ENCODE measurements around the gene AKAP8. TPM values are rescaled to one million over a fixed set of nuclear protein-coding genes. Genes with fewer than 3 reads are reported as not detected.
"Not testable (repeated sequence)": the region's sequence is repeated elsewhere in the genome, so short reads cannot be mapped to it uniquely, and the experiment has no call there.

Gene AKAP8
- 10 to 100 TPM; 22.7 to 25.0 (median 24.9) TPM for polyA plus RNA-seq (ENCODE audit: insufficient read length in 3 of 3)

DNA sequence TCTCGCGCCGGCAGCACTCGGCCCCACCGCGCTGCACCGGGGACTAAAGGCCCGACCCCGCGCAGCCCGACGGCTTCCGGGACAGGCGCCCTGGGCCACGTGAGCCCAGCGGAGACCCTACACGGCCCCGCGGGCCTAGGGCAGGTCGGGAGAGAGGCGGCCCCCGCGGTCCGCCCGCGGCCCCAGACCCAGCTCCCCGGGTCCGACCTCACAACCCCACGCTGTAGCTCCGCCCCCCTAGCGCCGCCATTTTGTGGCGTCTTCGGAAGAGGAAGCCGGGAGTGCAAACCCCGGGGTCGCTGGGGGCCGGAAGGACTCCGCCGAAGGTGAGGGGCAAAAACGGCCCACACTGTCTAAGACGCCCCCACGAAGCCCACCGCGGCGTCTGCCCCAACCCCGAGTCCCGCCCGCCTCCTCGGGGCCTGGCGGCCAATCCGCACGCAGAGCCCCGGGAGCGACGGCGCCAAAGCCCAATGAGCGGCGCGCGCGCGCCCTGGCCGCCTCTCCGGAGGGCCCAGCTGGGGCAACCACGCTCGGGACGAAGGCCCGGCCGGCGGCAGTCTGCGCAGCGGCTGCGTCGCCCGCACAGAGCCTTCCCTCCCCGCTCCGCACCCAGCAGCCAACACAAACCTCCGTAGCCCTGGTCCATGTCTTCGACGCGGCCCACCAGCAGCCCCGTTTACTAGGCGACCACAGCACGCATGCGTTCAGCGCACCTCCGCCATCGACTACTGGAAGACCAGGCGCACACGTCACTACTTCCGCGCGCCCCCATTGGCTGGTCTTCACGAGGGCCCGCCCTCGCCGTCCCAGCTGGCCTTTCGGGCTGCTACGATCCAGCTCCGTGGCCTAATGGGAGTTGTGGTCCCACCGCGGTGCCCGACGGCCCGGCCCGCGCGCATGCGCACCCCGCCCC, at the start of gene AKAP8:
TSS of gene AKAP8 (minus strand) at position 705 of the 916 bp plus-strand sequence. CDS start at position 649, 56 bp downstream.
- peak; percentile 92 to 98 (median 96) for DNase-seq (ENCODE audit: low read depth in 3 of 3, low spot score in 2 of 3)

DNA sequence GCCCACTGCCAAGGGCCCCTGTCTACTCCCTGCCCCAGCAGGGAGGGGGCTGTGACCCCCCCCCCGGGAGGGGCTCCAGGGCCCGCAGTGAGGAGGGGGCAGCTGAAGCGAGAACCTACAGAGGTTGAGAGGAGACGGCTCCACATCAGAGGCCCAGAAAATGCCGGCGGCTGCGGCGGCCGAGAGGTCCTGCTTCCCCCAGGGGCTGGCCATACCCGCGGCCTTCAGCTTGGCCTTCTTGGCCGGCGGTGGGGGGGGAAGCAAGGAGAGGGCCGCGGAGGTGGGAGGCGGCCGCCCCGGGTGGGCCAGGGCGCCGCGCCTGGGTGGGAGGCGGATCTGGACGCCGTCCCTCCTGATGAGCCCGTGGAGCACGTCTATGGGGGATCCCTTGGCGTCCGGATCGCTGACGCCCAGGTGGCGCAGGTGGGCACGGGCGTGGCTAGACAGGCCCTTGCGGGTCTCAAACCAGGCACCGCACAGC, 48.4 kb upstream of the AKAP8 start:
- DNase-seq (ENCODE audit: low read depth in 3 of 3, low spot score in 2 of 3) = no peak

DNA sequence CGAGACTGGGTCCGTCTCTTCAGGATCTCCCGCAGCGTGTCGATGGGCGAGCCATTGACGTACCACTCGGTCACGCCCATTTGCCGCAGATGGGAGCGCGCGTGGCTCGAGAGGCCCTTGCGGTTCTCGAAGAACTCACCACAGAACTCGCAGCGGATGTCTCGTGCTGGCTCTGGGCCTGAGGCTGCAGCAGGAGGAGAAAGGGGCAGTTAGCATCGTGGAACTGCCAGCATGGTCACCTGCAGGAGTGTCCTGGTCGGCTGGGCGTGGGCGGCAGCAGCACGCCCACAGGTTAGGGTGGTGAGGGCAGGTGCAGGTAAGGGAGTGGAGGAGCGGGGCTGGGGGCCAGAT, 47.7 kb upstream of the AKAP8 start:
- DNase-seq (ENCODE audit: low read depth in 3 of 3, low spot score in 2 of 3) = no peak

DNA sequence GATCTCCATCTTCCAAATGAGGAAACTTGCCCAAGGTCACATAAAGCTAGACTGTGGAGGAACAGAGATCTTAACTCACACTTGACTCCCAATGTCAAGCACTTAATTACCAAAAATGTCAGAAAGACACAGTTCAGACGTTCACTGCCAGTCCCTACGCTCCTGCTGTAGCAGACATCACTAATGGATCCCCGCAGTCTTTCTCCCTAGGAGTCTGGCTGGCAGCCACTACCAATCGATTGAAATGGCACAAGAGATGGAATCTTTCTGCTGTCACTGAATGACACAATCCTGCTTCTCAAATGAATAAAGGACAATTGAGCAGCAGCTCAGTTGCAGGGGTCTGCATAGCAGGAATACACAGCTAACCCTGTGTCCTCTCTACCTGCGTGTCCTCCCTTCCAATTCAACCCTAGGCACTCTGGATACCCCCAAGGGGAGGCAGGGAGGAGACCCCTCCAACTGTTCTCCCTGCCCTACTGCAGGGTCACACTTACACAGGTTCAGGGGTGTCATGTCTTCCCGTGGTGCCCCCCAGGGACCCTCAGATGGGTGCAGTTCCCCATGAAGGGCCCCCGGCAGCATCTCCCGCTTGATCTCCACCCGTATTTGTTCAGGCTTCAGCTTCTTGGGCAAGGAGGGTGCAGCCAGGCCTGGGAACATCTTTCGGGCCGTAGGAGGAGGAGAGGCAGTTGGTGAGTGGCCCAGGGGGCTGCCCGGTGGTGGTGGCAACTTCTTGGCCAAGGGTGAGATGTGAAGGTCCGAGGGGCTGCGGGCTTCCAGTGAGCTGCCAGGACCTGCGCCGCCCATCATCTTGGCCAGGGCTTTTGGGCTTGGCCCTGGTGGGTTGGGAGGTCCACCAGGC, 47.1 kb upstream of the AKAP8 start:
- no peak for DNase-seq (ENCODE audit: low read depth in 3 of 3, low spot score in 2 of 3)

DNA sequence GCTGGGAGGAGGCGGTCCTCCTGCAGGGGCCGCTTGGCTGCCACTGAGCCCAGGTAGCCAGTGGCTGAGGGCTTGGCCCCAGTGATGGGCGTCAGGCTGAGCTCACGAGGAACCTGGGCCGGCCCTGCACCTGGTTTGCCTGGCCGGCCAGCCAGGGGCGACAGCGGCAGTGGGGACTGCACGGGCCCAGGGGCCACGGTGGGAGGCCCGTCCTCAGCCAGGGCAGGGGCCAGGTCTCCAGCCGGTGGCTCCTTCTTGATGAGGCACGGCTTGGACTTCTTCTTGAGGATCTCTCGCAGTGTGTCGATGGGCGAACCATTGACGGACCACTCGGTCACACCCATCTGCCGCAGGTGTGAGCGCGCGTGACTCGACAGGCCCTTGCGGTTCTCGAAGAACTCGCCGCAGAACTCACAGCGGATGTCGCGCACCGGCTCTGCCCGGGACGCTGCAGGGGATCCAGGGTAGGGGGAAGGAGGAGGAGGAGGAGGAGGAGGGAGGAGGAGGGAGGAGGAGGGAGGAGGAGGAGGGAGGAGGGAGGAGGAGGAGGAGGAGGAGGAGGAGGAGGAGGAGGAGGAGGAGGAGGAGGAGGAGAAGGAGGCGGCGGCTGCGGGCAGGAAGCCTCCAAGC, 45.8 kb upstream of the AKAP8 start:
- no peak for DNase-seq (ENCODE audit: low read depth in 3 of 3, low spot score in 2 of 3)

DNA sequence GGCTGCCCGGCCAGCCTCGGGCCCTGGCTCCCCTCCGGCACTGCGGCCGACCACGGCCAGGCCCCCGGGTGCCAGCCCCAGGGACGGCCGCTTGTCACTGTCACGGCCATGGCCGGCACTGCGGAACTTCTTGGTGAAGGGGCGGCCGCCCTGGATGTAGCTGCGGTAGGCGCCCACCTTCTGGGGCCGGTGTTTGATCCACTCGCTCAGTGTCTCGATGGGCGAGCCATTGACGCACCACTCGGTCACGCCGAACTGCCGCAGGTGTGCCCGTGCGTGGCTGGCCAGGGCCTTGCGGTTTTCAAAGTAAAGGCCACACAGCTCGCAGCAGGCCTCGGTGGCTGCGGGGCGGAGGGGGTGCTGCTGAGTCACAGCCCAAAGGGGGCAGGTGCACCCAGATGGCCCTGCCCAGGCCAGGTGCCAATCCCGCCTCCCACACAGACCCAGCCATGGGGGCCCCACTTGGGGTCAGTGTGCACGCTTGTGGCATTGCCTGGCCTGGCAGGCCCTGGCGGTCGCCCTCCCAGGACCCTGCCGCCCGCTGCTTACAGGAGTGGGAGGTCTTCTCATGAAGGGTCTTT, 45.2 kb upstream of the AKAP8 start:
- DNase-seq (ENCODE audit: low read depth in 3 of 3, low spot score in 2 of 3) = no peak

DNA sequence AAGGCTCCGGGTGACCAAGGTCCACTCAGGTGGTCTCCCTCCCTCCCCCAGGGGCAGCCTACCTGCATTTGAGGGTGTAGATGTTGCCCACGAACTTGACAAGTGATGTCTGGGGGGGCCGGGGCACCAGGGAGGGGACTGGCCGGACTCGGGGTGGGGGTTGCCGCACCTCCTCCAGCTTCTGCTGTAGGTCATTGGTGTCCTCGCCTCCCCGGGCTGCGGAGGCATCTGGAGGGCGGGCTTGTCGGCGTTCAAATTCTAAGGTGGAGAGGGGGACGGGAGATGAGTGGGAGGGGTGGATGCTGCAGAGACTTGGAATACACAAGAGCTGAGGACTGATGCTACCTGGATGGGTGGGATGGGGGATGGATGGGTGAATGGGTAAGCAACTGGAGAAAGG, 44.5 kb upstream of the AKAP8 start:
- no peak for DNase-seq (ENCODE audit: low read depth in 3 of 3, low spot score in 2 of 3)

DNA sequence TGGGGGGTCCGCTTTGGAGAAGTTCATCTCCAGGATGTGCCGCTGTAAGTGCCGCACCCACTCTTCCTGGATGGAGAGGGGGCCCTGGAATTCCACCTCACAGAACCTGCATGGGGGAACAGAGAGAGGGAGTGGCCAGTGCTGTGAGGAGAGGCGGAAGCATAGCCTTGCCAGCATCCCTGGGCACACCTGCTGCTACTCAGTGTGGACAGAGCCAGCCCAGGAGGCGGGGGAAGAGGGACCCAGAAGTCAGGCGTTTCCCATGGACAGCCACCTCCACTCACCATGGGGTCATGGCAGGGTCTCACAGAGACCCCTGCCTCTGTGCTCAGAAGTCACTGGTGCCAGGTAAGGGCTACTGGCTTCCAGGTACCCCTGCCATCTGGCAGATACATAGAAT, 43.5 kb upstream of the AKAP8 start:
- no peak for DNase-seq (ENCODE audit: low read depth in 3 of 3, low spot score in 2 of 3)

DNA sequence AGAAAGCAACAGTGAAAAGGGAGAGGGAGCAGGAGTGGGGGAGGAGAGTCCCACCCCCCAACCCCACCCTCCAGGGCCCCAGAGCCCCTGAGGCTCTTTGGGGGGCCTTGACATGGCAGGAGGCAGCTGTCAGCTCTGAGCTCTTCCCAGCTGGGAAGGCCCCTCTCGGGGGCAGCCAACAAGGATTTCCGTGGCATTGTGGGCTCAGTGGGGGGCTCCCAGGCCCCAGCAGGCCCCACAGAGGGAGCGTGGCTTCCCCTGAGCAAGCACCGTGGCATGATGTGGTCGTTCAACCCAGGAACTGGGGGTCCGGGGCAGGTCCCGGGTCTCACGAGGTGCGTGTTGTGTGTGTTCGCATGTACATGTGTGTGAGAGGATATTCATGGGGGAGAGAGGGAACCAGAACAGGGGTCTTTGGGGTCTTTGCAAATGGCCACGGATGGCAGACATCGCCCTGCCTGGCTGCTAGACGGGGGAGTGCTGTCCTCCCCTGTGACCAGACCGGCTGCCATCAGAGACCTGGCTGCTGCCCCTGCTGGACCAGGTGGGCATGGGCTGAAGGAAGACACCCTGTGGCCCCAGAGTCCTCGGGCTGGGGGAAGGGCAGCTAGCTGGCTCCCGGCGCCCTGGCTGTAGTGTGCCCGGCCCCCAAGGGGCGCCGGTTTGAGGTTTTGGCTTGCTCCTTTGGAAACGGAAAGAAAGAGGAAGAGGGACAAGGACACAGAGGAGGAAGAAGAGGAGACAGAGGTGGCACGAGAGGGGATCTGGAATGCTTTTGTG, 42.9 kb upstream of the AKAP8 start:
- no peak for DNase-seq (ENCODE audit: low read depth in 3 of 3, low spot score in 2 of 3)

DNA sequence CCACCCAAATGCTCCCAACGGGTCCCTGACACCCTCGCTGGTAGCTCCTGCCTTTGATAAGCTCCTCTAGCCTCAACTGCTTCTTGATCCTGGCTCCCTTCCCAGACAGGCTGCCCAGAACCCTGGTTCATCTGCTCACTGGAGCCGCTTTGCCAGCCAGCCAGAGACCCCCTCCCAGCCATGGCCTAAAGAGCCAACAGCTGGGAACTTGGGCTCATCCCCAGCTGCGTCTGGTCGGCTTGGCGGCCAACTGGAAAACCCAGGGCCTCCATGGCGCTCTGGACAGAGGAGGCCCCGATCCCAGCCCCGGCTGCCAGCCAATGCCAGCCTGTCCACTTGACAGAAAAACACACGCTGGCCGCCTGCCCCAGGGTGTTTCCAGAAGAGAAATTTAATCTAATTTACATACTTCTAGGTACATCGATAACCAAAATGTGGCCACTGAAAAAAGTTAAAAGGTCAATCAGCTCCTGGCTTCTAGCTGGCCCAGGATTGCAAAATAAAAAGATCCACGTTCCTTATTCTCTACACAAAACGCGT, 42.2 kb upstream of the AKAP8 start:
- no peak for DNase-seq (ENCODE audit: low read depth in 3 of 3, low spot score in 2 of 3)

DNA sequence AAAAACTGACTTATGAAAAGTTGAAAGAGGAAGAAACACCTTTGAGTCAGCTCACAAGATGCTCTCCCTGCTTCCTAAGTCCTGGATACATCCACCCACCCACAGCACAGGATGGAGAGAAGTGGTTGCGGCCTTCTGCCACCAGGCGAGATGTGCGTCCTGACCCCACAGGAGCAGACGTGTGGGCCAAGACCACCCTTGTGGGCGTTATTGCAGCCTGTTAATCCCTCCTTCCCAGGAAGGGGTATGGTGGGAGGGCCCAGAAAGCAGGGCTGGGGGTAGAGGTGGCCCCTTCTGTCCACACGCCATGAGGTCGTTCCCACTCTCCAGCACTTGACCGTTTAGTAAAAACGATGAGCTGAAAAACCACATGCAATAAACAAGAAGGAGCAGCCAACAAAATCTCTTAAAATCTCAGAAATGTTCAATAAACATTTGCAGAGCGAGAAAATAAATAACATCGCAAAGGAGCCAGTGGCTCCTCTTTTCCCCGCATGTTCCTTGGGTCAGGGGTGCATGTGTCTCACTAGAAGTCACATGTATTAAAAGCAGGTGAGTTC, 41.6 kb upstream of the AKAP8 start:
- no peak for DNase-seq (ENCODE audit: low read depth in 3 of 3, low spot score in 2 of 3)

DNA sequence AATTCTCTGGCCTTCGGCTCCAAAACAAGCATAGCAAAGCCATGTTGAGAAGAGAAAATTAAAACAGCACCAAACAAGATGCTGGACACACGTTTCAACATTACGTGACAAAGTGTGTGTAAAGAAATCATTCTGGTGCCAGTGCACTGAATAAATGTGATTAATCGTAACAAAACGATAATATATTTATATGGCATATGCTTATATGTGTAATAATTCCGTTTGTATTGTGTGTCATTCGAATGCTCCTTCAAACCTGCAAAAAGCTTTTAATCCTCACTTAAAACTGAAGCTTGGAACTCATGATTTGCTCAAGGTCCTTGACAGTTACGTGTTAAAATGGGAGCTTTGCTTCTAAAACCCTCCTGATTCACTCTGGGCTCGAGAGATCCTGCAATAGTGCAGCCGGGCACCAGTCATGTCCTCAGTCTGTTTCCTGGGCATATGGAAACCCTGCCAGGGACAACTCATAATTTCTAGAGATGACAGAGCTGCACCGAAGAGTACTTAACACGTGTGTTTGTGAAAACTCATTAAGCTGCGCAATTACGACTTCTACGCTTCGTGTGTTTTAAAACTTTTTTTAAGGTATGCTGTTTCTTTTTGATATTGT, 39.9 kb upstream of the AKAP8 start:
- DNase-seq (ENCODE audit: low read depth in 3 of 3, low spot score in 2 of 3) = no peak

DNA sequence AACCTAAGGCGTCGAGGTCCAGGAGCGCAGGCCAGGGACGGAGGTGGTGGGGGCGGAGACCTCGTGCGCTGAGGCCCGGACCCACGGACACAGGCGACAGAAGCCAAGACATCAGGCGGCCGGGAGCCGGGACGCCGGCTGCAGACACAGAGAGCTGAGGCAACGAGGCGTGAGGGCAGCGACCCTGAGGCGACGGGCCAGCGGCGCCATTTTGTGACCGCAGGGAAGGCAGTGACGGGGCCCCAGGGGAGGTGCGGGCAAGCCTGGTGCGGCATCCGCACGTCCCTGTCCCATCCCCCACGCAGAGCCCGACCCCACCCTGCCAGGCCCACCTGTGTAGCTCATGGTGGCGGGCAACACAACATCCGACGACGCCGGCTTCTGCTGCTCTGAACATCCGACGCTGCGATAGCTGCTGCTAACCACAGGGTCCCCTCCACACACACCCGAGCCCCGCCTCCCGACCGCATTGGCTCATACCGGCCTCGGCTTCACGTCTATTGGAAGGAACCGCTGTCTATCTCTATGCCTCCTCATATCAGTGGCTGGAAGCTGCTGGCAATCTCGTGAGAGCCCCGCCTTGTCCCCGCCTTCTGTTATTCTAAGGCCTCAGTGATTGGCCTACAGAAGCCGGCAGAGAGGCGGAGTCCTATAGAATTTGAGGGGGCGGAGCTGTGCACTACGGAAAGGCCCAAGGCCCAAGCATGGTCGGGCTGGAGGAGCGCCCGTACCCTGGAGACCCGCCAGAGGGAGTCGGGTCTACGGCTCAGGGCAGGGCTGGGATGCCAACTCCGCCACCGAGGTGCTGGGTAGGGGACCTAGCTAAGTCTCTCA, 39.2 kb upstream of the AKAP8 start, which contains the start of gene AKAP8L:
TSS of gene AKAP8L (minus strand) at position 410 of the 834 bp plus-strand sequence. CDS start at position 345, 65 bp downstream.
- DNase-seq (ENCODE audit: low read depth in 3 of 3, low spot score in 2 of 3) = peak; percentile 98 to 100 (median 99)

DNA sequence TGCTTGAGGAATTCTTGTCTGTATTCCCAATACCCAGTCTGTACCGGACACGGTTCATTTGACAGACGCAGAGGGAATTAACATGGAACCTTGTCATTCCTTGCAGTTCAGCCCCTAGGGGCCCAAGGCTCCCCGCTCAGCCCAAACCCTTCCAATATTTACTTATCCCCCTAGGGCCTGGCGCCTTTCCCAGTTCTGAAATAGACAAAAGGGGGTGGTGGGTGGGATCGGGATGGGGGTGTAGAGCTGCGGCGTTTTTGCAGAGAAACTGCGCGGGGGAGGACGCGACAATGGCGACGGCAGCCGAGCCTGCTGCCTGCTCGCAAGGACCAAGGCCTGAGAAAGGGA, 38.6 kb upstream of the AKAP8 start:
- DNase-seq (ENCODE audit: low read depth in 3 of 3, low spot score in 2 of 3) = no peak

DNA sequence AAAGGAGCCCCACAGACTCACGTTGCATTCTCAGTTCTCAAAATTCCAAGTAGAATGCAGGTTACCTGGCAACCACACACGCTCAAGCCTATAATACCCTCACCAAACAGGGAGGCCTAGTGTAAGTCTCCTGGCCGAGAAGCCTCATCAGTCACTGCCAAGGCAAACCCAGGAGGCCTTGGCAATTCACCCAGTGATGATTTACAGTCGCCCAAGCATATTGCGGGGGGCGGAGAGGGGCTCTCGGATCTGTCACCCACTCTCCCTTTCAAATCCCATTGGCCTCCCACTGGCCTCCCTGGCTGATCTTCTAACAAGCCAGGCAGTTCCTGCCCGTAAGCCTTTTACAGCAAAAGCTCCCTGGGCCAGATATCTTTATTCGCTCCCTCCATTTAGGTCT, 38.1 kb upstream of the AKAP8 start:
- no peak for DNase-seq (ENCODE audit: low read depth in 3 of 3, low spot score in 2 of 3)

DNA sequence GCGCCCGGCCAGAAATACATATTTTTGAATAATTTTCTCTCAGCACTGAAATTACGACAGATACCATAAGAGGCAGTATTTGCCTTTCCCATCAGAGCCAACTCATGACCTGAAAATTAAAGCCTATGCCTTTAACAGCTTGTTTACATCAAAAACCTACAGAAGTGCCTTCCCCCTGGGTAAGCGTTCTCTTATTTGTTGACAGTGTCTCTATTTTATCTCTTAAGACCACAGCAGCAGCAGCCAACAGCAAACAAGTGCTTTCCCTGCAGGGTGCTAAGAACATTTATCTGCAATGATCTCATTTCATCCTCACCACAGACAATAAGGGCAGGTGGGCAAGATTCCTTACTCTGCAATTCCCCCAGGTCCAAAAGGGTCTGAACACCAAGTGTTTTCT, 33.2 kb upstream of the AKAP8 start:
- no peak for DNase-seq (ENCODE audit: low read depth in 3 of 3, low spot score in 2 of 3)

DNA sequence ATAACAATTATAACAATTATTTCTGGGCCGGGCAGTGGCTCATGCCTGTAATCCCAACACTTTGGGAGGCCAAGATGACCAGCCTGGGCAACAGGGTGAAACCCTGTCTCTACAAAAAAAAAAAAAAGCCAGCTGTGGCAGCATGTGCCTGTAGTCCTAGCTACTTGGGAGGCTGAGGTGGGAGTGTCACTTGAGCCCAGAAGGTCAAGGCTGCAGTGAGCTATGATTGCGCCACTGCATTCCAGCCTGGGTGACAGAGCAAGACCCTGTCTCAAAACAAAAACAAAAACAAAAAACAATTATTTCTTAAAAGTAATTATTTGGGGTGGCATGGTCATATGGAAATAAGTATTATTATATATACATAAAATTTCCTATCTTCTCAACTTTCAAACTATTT, 31.8 kb upstream of the AKAP8 start:
- DNase-seq (ENCODE audit: low read depth in 3 of 3, low spot score in 2 of 3) = not testable (repeated sequence)

DNA sequence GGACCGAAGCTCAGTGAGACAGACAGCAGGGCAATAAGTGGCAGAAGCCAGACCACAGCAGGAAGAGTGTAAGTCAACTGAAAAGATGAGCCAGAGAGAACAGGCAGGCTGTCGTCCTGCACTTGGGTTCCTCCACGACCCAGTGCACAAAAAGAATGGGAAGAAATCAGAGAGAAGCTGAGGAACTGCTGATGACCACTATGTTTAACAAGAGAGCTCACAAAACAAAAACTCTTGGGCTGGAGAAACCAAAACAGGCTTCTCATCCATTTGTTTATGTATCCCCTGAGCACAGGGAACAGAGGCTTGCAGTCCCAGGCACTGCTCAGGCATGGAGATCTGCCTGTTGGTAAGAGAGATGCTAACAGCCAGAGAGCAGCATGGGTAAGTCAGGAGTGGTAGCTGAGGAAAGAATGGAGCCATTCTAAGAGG, 25.2 kb upstream of the AKAP8 start:
- no peak for DNase-seq (ENCODE audit: low read depth in 3 of 3, low spot score in 2 of 3)
